Lower lobe of right lung (tissue), 2 donors: ENCODE data around the gene FCMR. TPM values are rescaled to one million over a fixed set of nuclear protein-coding genes. Genes with fewer than 3 reads are reported as not detected.
A peak's percentile ranks its signal among the peaks of the same experiment; 100 is the strongest.

ENCODE experiments used
- ATAC-seq, 2 donors: fragments of 200-7000 bp; cut with Tn5 transposase; one replicate each; pipeline ENCODE4 v1.9.1; 2020 to 2022; ENCODE audit warnings: mild to moderate bottlenecking in 2 of 2, moderate library complexity in 2 of 2
- DNase-seq: peaks from one replicate; pipeline ENCODE4 v3.0.0-alpha.2; 2020
- H3K27ac ChIP-seq: fragments of 200-600 bp; one replicate; pipeline ENCODE4 v1.8.0; 2022
- H3K27me3 ChIP-seq: fragments of 200-600 bp; one replicate; pipeline ENCODE4 v1.8.0; 2022; ENCODE audit warnings: low read depth
- H3K36me3 ChIP-seq: fragments of 200-600 bp; one replicate; pipeline ENCODE4 v1.8.0; 2022; ENCODE audit warnings: mild to moderate bottlenecking
- H3K4me1 ChIP-seq: fragments of 200-600 bp; one replicate; pipeline ENCODE4 v1.8.0; 2022
- H3K4me3 ChIP-seq: fragments of 200-600 bp; one replicate; pipeline ENCODE4 v1.8.0; 2022; ENCODE audit warnings: mild to moderate bottlenecking
- H3K9me3 ChIP-seq: fragments of 200-600 bp; one replicate; pipeline ENCODE4 v1.8.0; 2022
- CTCF ChIP-seq: fragments of 200-600 bp; IDR thresholded peaks from one replicate; pipeline ENCODE4 v1.8.0; 2022; ENCODE audit warnings: antibody characterized with exemption, mild to moderate bottlenecking
- intact Hi-C: fragments of 100-400 bp; cut with DNase I; formaldehyde crosslinking; loops from one replicate; pipeline ENCODE4 v1.11.0; 2022
- total RNA-seq: library from RNA; stranded (reverse); fragmentation: NEBNext Ultra II Directional; extraction: Animal tissue kit (Norgen Biotek cat#: 25700); gene quantifications from one replicate; pipeline ENCODE4 v1.2.1, GENCODE V29; 2021
- donor health status: DM: no; HTN: yes; CAD: no; lungs with severe emphysema.

The FCMR gene
- total RNA-seq, 1 donor from 2014 or later, result 6.8 TPM

- no peak for TF ChIP-seq CTCF
- Histone ChIP-seq H3K9me3 (no peaks in the 10 kb centered on the region), H3K27me3 (no peaks in the 10 kb centered on the region), H3K4me3 (no peak overlapping the region), H3K27ac (no peak overlapping the region), H3K4me1 (peaks cover 19% of the 10 kb centered on the region), H3K36me3 (no peaks in the 10 kb centered on the region)
- ATAC-seq, result no peak
- no peak for DNase-seq
- intact Hi-C loops, result loop anchor here (10.0 kb wide), 1 partner anchor 49 kb away; the partner anchor contains the start of gene IL20
Measured at GRCh38 chr1:206913766-206914537, 7.8 kb downstream of the FCMR start.

- DNase-seq, result peak; percentile 56
- ATAC-seq, result peak; percentile 35 to 45
- Histone ChIP-seq H3K27ac (no peak overlapping the region), H3K4me1 (peaks cover 23% of the 10 kb centered on the region), H3K36me3 (no peaks in the 10 kb centered on the region), H3K27me3 (no peaks in the 10 kb centered on the region), H3K9me3 (no peaks in the 10 kb centered on the region), H3K4me3 (no peak overlapping the region)
- intact Hi-C loops, result loop anchor here (10.0 kb wide), 1 partner anchor 48 kb away; the partner anchor contains the start of gene IL20
- peak; percentile 87 for TF ChIP-seq CTCF
Measured at GRCh38 chr1:206912445-206913095, 9.2 kb downstream of the FCMR start.

GRCh38 chr1:206911064-206911663, 10.6 kb downstream of the FCMR start:
- intact Hi-C loops, result loop anchor here (10.0 kb wide), 1 partner anchor 46 kb away; the partner anchor contains the start of gene IL20
- peaks cover 23% of the 10 kb centered on the region for H3K4me1 ChIP-seq
- DNase-seq (no peak), ATAC-seq (peak; percentile 36 to 46)
- no peaks in the 10 kb centered on the region for H3K27me3 ChIP-seq
- H3K9me3 ChIP-seq, result no peaks in the 10 kb centered on the region
- no peak overlapping the region for H3K27ac ChIP-seq
- peak; percentile 90 for TF ChIP-seq CTCF
- no peaks in the 10 kb centered on the region for H3K36me3 ChIP-seq
- no peak overlapping the region for H3K4me3 ChIP-seq

GRCh38 chr1:206909883-206910318, 11.8 kb downstream of the FCMR start:
- Histone ChIP-seq H3K36me3 (no peaks in the 10 kb centered on the region), H3K9me3 (no peaks in the 10 kb centered on the region), H3K27ac (peak overlapping the region; percentile 75), H3K4me1 (peaks cover 23% of the 10 kb centered on the region), H3K27me3 (no peaks in the 10 kb centered on the region), H3K4me3 (peak overlapping the region; percentile 55)
- intact Hi-C loops, result loop anchor here (10.0 kb wide), 1 partner anchor 45 kb away; the partner anchor contains the start of gene IL20
- DNase-seq (no peak), ATAC-seq (peak; percentile 50 to 61)
- no peak for TF ChIP-seq CTCF

GRCh38 chr1:206909161-206909882, 12.4 kb downstream of the FCMR start:
- no peak for TF ChIP-seq CTCF
- Histone ChIP-seq H3K9me3 (no peaks in the 10 kb centered on the region), H3K36me3 (no peaks in the 10 kb centered on the region), H3K4me1 (peaks cover 23% of the 10 kb centered on the region), H3K27me3 (no peaks in the 10 kb centered on the region), H3K4me3 (peak overlapping the region; percentile 55), H3K27ac (peak overlapping the region; percentile 75)
- DNase-seq (peak; percentile 91), ATAC-seq (peak; percentile 92 to 93)
- intact Hi-C loops, result no loop called here
